Activated CD4-positive, alpha-beta T cell treated with anti-CD3 and anti-CD28 coated beads, Interleukin-2, Interleukin-4, amounts not matched to agents 100 ng/mL and 50 ng/mL, durations not matched to agents 16 hours and 8 hours (primary cell): Measurements from ENCODE around the gene ADIPOQ.
"Not testable (repeated sequence)": the region's sequence is repeated elsewhere in the genome, so short reads cannot be mapped to it uniquely, and the experiment has no call there.

Experiments used
- DNase-seq: peaks from one replicate; pipeline ENCODE4 v3.0.0-alpha.2; 2020; ENCODE audit warnings: low spot score

The ADIPOQ gene

GRCh38 chr3:186870421-186871201 lies 28.1 kb downstream of the ADIPOQ start:
- no peak for DNase-seq

GRCh38 chr3:186871403-186871924 lies 29.0 kb downstream of the ADIPOQ start:
- peak; percentile 41 for DNase-seq

- not testable (repeated sequence) for DNase-seq
Measured at GRCh38 chr3:186873796-186874195, 31.3 kb downstream of the ADIPOQ start.

GRCh38 chr3:186874216-186874615 lies 31.7 kb downstream of the ADIPOQ start:
- not testable (repeated sequence) for DNase-seq

GRCh38 chr3:186874841-186875240 lies 32.3 kb downstream of the ADIPOQ start:
- DNase-seq = not testable (repeated sequence)

GRCh38 chr3:186875708-186876107 lies 33.2 kb downstream of the ADIPOQ start:
- DNase-seq = no peak

GRCh38 chr3:186879781-186880180 lies 37.3 kb downstream of the ADIPOQ start:
- DNase-seq = peak; percentile 38

GRCh38 chr3:186880406-186880805 lies 37.9 kb downstream of the ADIPOQ start:
- peak; percentile 86 for DNase-seq

- peak; percentile 86 for DNase-seq
Measured at GRCh38 chr3:186882150-186882524, 39.6 kb downstream of the ADIPOQ start.

GRCh38 chr3:186882881-186883685 lies 40.6 kb downstream of the ADIPOQ start:
- peak; percentile 92 for DNase-seq

- peak; percentile 71 for DNase-seq
Measured at GRCh38 chr3:186883686-186884058, 41.2 kb downstream of the ADIPOQ start.

- not testable (repeated sequence) for DNase-seq
Measured at GRCh38 chr3:186884868-186885267, 42.4 kb downstream of the ADIPOQ start.

- DNase-seq = no peak
Measured at GRCh38 chr3:186886202-186886981, 43.9 kb downstream of the ADIPOQ start.

GRCh38 chr3:186887507-186887938 lies 45.0 kb downstream of the ADIPOQ start:
- DNase-seq = not testable (repeated sequence)

GRCh38 chr3:186888569-186888968 lies 46.1 kb downstream of the ADIPOQ start:
- DNase-seq = no peak

- not testable (repeated sequence) for DNase-seq
Measured at GRCh38 chr3:186889698-186890097, 47.2 kb downstream of the ADIPOQ start.

GRCh38 chr3:186890911-186891310 lies 48.4 kb downstream of the ADIPOQ start:
- DNase-seq = no peak

- not testable (repeated sequence) for DNase-seq
Measured at GRCh38 chr3:186893071-186893470, 50.6 kb downstream of the ADIPOQ start.

GRCh38 chr3:186895406-186895805 lies 52.9 kb downstream of the ADIPOQ start:
- no peak for DNase-seq

- DNase-seq = no peak
Measured at GRCh38 chr3:186896006-186896405, 53.5 kb downstream of the ADIPOQ start.

GRCh38 chr3:186896875-186897274 lies 54.4 kb downstream of the ADIPOQ start:
- DNase-seq = no peak

GRCh38 chr3:186901135-186901734 lies 58.7 kb downstream of the ADIPOQ start:
- DNase-seq = no peak
